ENCODE results near the gene GPR68. TPM values are rescaled to one million over a fixed set of nuclear protein-coding genes. Genes with fewer than 3 reads are reported as not detected.
A peak's percentile ranks its signal among the peaks of the same experiment; 100 is the strongest.

GPR68 gene
- total RNA-seq, 1 donor from 2014 or later = 0.11 TPM

DNA sequence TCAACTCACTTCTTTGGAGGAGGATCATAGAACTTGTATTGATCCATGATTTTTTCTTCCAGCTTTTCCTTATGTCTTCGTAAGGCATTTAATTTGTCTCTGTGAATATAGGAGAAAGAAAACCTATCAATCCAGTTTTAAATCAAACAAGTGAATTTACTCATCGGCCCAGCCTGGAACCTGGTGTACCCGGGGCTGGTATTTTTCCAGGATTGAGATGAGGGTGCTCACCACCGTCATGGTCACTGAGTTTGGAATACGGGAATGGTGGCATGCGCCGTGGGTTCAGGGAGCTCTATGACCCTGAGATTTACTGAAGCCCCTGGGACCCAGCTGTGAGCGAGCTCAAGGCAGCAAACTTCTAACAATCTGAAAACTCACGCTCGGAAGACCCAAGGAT lies 46.5 kb upstream of the GPR68 start:
- Mint-ChIP-seq H3K4me1 (ENCODE audit: unreplicated experiment) (no peaks in the 10 kb centered on the region), H3K36me3 (ENCODE audit: unreplicated experiment) (no peaks in the 10 kb centered on the region), H3K9me3 (ENCODE audit: unreplicated experiment) (no peaks in the 10 kb centered on the region), H3K4me3 (ENCODE audit: unreplicated experiment) (no peak overlapping the region), H3K27me3 (ENCODE audit: unreplicated experiment) (no peaks in the 10 kb centered on the region), H3K27ac (ENCODE audit: unreplicated experiment) (no peak overlapping the region)
- DNase-seq (ENCODE audit: extremely low spot score, unreplicated experiment) = no peak
- TF ChIP-seq, protein P1, sequence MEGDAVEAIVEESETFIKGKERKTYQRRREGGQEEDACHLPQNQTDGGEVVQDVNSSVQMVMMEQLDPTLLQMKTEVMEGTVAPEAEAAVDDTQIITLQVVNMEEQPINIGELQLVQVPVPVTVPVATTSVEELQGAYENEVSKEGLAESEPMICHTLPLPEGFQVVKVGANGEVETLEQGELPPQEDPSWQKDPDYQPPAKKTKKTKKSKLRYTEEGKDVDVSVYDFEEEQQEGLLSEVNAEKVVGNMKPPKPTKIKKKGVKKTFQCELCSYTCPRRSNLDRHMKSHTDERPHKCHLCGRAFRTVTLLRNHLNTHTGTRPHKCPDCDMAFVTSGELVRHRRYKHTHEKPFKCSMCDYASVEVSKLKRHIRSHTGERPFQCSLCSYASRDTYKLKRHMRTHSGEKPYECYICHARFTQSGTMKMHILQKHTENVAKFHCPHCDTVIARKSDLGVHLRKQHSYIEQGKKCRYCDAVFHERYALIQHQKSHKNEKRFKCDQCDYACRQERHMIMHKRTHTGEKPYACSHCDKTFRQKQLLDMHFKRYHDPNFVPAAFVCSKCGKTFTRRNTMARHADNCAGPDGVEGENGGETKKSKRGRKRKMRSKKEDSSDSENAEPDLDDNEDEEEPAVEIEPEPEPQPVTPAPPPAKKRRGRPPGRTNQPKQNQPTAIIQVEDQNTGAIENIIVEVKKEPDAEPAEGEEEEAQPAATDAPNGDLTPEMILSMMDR (IDR thresholded peaks at IDR 0.05) = no peak

DNA sequence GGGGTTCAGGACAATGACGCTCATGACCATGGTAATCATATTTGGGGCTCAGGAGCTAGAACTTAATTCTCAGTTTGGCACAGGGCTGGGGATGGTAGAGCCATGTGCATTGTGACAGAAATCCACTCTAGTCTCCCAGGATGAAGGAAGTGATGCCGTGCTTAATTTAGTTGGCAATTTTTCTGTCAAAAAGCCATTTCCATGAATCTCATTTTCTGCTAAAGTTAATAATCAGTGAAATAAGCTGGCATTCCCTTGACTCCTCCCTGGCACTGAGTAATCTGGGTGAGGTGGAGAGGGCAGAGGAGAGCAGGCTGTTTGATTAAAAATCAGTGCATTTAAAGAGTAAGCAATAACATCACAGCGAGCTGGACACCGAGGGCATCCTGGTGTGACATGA lies 45.0 kb upstream of the GPR68 start:
- Mint-ChIP-seq H3K27ac (ENCODE audit: unreplicated experiment) (no peak overlapping the region), H3K4me1 (ENCODE audit: unreplicated experiment) (peaks cover 9% of the 10 kb centered on the region), H3K27me3 (ENCODE audit: unreplicated experiment) (no peaks in the 10 kb centered on the region), H3K36me3 (ENCODE audit: unreplicated experiment) (no peaks in the 10 kb centered on the region), H3K9me3 (ENCODE audit: unreplicated experiment) (no peaks in the 10 kb centered on the region), H3K4me3 (ENCODE audit: unreplicated experiment) (no peak overlapping the region)
- DNase-seq (ENCODE audit: extremely low spot score, unreplicated experiment) = no peak
- TF ChIP-seq, protein P1 (IDR thresholded peaks at IDR 0.05) = no peak

DNA sequence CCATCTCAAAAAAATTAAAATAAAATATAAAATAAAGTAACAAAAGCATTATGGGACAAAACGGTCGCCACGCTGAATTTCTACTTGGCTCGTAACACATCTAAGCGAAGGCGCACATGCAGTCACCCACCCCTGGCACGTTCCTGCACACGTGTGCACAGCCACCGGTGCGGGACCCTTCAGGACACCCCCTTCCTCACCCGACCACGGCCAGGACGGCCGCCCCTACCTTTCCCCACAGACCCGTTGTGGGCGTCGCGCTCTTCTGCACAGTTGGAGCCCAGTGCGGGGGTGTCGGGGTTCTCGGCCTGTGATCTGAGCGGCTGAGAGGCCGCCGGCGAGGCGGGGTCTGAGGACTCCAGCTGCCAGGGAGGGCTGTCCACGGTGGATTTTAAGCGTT lies 44.4 kb upstream of the GPR68 start:
- H3K27ac Mint-ChIP-seq (ENCODE audit: unreplicated experiment) = no peak overlapping the region
- no peaks in the 10 kb centered on the region for H3K27me3 Mint-ChIP-seq (ENCODE audit: unreplicated experiment)
- H3K4me1 Mint-ChIP-seq (ENCODE audit: unreplicated experiment) = peaks cover 15% of the 10 kb centered on the region
- DNase-seq (ENCODE audit: extremely low spot score, unreplicated experiment) = no peak
- H3K36me3 Mint-ChIP-seq (ENCODE audit: unreplicated experiment) = no peaks in the 10 kb centered on the region
- TF ChIP-seq, protein P1 (IDR thresholded peaks at IDR 0.05) = no peak
- no peaks in the 10 kb centered on the region for H3K9me3 Mint-ChIP-seq (ENCODE audit: unreplicated experiment)
- H3K4me3 Mint-ChIP-seq (ENCODE audit: unreplicated experiment) = no peak overlapping the region

DNA sequence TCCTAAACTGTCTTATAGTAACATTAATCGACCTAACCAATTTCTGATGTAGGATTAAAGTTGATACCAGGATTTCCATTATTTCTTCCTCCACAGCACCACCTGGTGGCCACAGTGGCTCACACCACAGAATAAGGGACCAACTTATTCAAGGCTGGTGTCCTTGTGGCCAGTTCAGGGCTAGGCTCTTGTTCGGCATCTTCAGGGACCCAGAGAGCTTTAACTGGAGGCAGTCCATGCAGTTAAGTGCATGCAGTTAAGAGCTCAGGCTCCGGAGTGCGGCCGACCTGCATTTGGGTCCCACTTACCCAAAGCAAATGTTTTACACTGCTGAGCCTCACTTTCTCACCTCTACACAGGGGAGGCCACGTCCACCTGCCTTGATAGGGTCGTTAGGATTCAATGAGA lies 42.0 kb upstream of the GPR68 start:
- no peak overlapping the region for H3K27ac Mint-ChIP-seq (ENCODE audit: unreplicated experiment)
- H3K4me3 Mint-ChIP-seq (ENCODE audit: unreplicated experiment) = no peak overlapping the region
- peaks cover 2% of the 10 kb centered on the region for H3K36me3 Mint-ChIP-seq (ENCODE audit: unreplicated experiment)
- DNase-seq (ENCODE audit: extremely low spot score, unreplicated experiment) = peak; percentile 90
- peaks cover 21% of the 10 kb centered on the region for H3K4me1 Mint-ChIP-seq (ENCODE audit: unreplicated experiment)
- TF ChIP-seq, protein P1 (IDR thresholded peaks at IDR 0.05) = peak; percentile 85
- no peaks in the 10 kb centered on the region for H3K9me3 Mint-ChIP-seq (ENCODE audit: unreplicated experiment)
- no peaks in the 10 kb centered on the region for H3K27me3 Mint-ChIP-seq (ENCODE audit: unreplicated experiment)

DNA sequence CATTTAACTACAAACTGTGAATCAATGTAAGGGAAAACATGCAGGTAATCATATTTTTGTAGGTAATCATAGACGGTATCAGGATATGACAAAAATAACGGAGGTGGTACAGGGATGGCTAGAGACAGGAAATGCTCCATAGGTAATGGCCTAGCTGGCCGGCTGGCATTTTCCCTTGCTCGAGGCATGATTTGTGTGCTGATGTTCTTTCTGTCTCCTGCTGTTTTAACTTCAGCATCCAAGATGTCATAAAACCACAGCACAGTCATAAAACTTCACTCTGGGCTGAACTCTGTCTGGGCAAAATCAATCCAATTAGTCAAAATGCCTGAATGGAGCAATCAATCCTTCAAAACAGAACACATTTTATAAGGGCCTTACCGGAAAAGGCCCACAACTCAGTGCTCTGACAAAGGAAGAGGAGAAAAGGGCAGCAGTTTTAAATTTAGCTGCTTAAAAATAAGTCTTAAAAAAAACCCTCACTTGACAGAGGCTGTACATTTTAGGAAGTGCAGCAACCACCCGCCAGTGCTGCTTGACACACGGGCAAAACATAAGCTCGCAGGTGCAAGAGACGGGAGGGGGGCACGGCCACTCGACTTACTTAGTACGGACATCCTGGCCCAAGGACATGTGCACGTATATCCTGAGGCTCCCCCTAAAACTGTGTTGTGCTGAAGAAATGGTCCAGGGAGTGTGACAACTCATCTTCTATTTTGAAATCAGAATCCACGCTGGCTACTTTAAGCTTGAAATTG lies 40.5 kb upstream of the GPR68 start:
- Mint-ChIP-seq H3K36me3 (ENCODE audit: unreplicated experiment) (peaks cover 2% of the 10 kb centered on the region), H3K4me3 (ENCODE audit: unreplicated experiment) (no peak overlapping the region), H3K4me1 (ENCODE audit: unreplicated experiment) (peaks cover 21% of the 10 kb centered on the region), H3K27me3 (ENCODE audit: unreplicated experiment) (no peaks in the 10 kb centered on the region), H3K9me3 (ENCODE audit: unreplicated experiment) (no peaks in the 10 kb centered on the region), H3K27ac (ENCODE audit: unreplicated experiment) (no peak overlapping the region)
- TF ChIP-seq, protein P1 (IDR thresholded peaks at IDR 0.05) = no peak
- DNase-seq (ENCODE audit: extremely low spot score, unreplicated experiment) = no peak
